ENCODE data around the gene MROH2B.

- TF ChIP-seq GATA2 (IDR thresholded peaks at IDR 0.05; ENCODE audit: low read depth, low read length) (no peak), GATA3 (IDR thresholded peaks at IDR 0.05; ENCODE audit: low read depth, low read length) (no peak)
Observed at GRCh38 chr5:40972434-40972833, 98.7 kb downstream of the MROH2B start.
